K562 (cell line): Measurements from ENCODE around the gene RXYLT1. TPM values are rescaled to one million over a fixed set of nuclear protein-coding genes. Genes with fewer than 3 reads are reported as not detected.
"Not testable (repeated sequence)": the region's sequence is repeated elsewhere in the genome, so short reads cannot be mapped to it uniquely, and the experiment has no call there.

ENCODE experiments used
- ATAC-seq: fragments of 200-7000 bp; cut with Tn5 transposase; 3 replicates; pipeline ENCODE4 v1.9.1; 2020; ENCODE audit warnings: moderate library complexity
- BruUV-seq: library from RNA; stranded (reverse); fragments of 400-500 nt; replicated peaks from 2 replicates; lab custom pipeline; 2021; lab: Mats Ljungman, UMichigan
- CTCF ChIA-PET: fragments of 300-600 bp; formaldehyde crosslinking; extraction: SDS; loops from one replicate; lab custom pipeline; 2021; ENCODE audit warnings: low intra/inter-chr PET ratio; lab: Yijun Ruan, JAX
- POLR2A ChIA-PET: fragments of 300-600, 350-650 bp; sonication (Branson Sonifier 250); formaldehyde crosslinking; extraction: SDS; loops from one replicate; lab custom pipeline; 2021; ENCODE audit warnings: antibody characterized with exemption, inconsistent platforms; lab: Yijun Ruan, JAX
- DNase-seq, 4 experiments: peaks; one replicate each; pipeline versions ENCODE4 v3.0.0 to v3.0.0-alpha.2; 2011 to 2018; ENCODE audit warnings: low spot score in 3 of 4, mixed read lengths in 3 of 4; ENCODE audit errors: extremely low read depth in 1 of 4
- FAIRE-seq: peaks from 2 replicates; lab custom pipeline; 2011; peaks lifted over from hg19 to GRCh38; lab: Jason Lieb, UNC
- H2AFZ ChIP-seq: 2 replicates; pipeline ENCODE4 v1.6.0; 2011; ENCODE audit warnings: low read depth, low read length, control low read depth, inconsistent platforms
- H3K27ac ChIP-seq: fragments of 200-600 bp; 3 replicates; pipeline ENCODE4 v1.8.0; 2011; ENCODE audit warnings: low read depth, mild to moderate bottlenecking, control low read depth, inconsistent platforms, low read length, moderate library complexity, mixed read lengths; ENCODE audit errors: extremely low read depth
- H3K27me3 ChIP-seq, 2 experiments: fragments of 300-600 bp in 1 of 2; 2 replicates in 1 of 2; 3 replicates in 1 of 2; pipeline versions ENCODE4 v1.6.0 to v1.8.0; 2011; ENCODE audit warnings: inconsistent platforms in 2 of 2, low read length in 2 of 2, mild to moderate bottlenecking in 1 of 2, mixed read lengths in 1 of 2, moderate library complexity in 1 of 2; ENCODE audit not compliant: control insufficient read depth in 2 of 2, insufficient read depth in 2 of 2
- H3K36me3 ChIP-seq: fragments of 300-600 bp; 3 replicates; pipeline ENCODE4 v1.8.0; 2011; ENCODE audit warnings: mild to moderate bottlenecking, low read length, inconsistent platforms; ENCODE audit not compliant: control insufficient read depth, insufficient read depth
- H3K4me1 ChIP-seq, 2 experiments: fragments of 200-600 bp in 1 of 2; replicated peaks in 1 of 2; 2 replicates in 1 of 2; 3 replicates in 1 of 2; pipeline versions ENCODE4 v1.5.1 to v1.8.0; 2011; ENCODE audit warnings: inconsistent platforms in 2 of 2, low read length in 2 of 2, mild to moderate bottlenecking in 1 of 2, mixed read lengths in 1 of 2, moderate library complexity in 1 of 2; ENCODE audit not compliant: control insufficient read depth in 2 of 2, insufficient read depth in 2 of 2
- H3K4me2 ChIP-seq: 2 replicates; pipeline ENCODE4 v1.6.1; 2011; ENCODE audit warnings: low read length, control low read depth, inconsistent platforms, mixed read lengths; ENCODE audit not compliant: insufficient read depth
- H3K4me3 ChIP-seq: fragments of 200-600 bp; sonication (generic), shearing (Covaris generic); 2 replicates; pipeline ENCODE4 v1.5.1; 2016; ENCODE audit warnings: control low read depth, inconsistent platforms
- H3K79me2 ChIP-seq: fragments of 200-600 bp; 3 replicates; pipeline ENCODE4 v1.8.0; 2011; ENCODE audit warnings: low read length, inconsistent platforms; ENCODE audit not compliant: control insufficient read depth, insufficient read depth
- H3K9ac ChIP-seq, 2 experiments: 2 replicates each; pipeline versions ENCODE4 v1.6.0 to v1.6.1; 2011; ENCODE audit warnings: low read depth in 2 of 2, low read length in 2 of 2, control low read depth in 1 of 2, inconsistent platforms in 1 of 2, mild to moderate bottlenecking in 1 of 2, mixed read lengths in 1 of 2; ENCODE audit not compliant: insufficient read depth in 1 of 2
- H3K9me1 ChIP-seq: one replicate; pipeline ENCODE4 v1.6.0; 2011; ENCODE audit warnings: inconsistent platforms, mild to moderate bottlenecking, low read length, moderate library complexity; ENCODE audit not compliant: control insufficient read depth, insufficient read depth
- H3K9me3 ChIP-seq: replicated peaks from 2 replicates; pipeline ENCODE4 v1.5.1; 2011; ENCODE audit warnings: low read depth, low read length, inconsistent platforms; ENCODE audit not compliant: control insufficient read depth, insufficient read depth
- H4K20me1 ChIP-seq: replicated peaks from 2 replicates; pipeline ENCODE4 v1.6.1; 2011; ENCODE audit warnings: low read length, inconsistent platforms, mixed read lengths; ENCODE audit not compliant: control insufficient read depth, insufficient read depth
- WGBS: fragments of 100-300 bp; shearing (Covaris generic); methylation state at CpG from one replicate; pipeline ENCODE4 v1.1.6; 2016; ENCODE audit warnings: low coverage, mixed read lengths; ENCODE audit not compliant: insufficient coverage; ENCODE audit errors: missing lambda C conversion rate; 5-methylcytosine and 5-hydroxymethylcytosine counted together
- in situ Hi-C: fragments of 300-500 bp; cut with MboI; formaldehyde crosslinking; loops from 4 replicates; pipeline ENCODE4 v1.15.0; 2018; ENCODE audit warnings: inconsistent platforms, mixed read lengths
- intact Hi-C: fragments of 100-400 bp; cut with micrococcal nuclease; formaldehyde crosslinking; loops from 2 replicates; pipeline ENCODE4 v1.14.2; 2022
- polyA plus RNA-seq, 8 experiments: library from polyadenylated mRNA; depleted of rRNA in 4 of 8; stranded (reverse) in 5 of 8; unstranded in 3 of 8; fragments of >200 nt; fragmentation: Nextera tagmentation in 2 of 8; fragmentation: Illumina TruSeq in 1 of 8; extraction: Ambion mirVana in 2 of 8; extraction: Trizol in 1 of 8; gene quantifications; 2 replicates each; pipeline versions ENCODE4 v1.2.1 to v1.2.3, GENCODE V29; 2011 to 2014; ENCODE audit warnings: inconsistent platforms in 1 of 8, missing spikeins in 1 of 8
- total RNA-seq, 7 experiments: library from RNA; depleted of rRNA in 6 of 7; stranded (reverse); fragments of >200 nt in 6 of 7; fragmentation: Illumina TruSeq in 2 of 7; extraction: Trizol in 2 of 7; gene quantifications; 2 replicates each; pipeline versions ENCODE4 v1.2.1 to v1.2.3, GENCODE V29; 2011 to 2021; ENCODE audit warnings: low replicate concordance in 1 of 7

Gene RXYLT1
- total and polyA plus RNA-seq, 9 of the 15 experiments (the other 6 are each of a cell fraction or from before 2014, with no cell fraction given): 6.7 to 26.5 (median 20.9) TPM

GRCh38 chr12:63732779-63733178 is 46.9 kb upstream of the RXYLT1 start:
- FAIRE-seq, H3K9ac ChIP-seq, BruUV-seq, H3K27ac ChIP-seq, H2AFZ ChIP-seq, ATAC-seq, CTCF ChIA-PET, intact Hi-C loops, H3K79me2 ChIP-seq, in situ Hi-C loops, H3K4me2 ChIP-seq, H4K20me1 ChIP-seq, POLR2A ChIA-PET, H3K4me3 ChIP-seq, H3K27me3 ChIP-seq, DNase-seq, H3K9me3 ChIP-seq, H3K4me1 ChIP-seq, H3K9me1 ChIP-seq, H3K36me3 ChIP-seq: not testable (repeated sequence)

- H3K4me2 ChIP-seq, H3K9ac ChIP-seq, H3K9me3 ChIP-seq, in situ Hi-C loops, FAIRE-seq, H2AFZ ChIP-seq, H3K27ac ChIP-seq, H3K9me1 ChIP-seq, H4K20me1 ChIP-seq, H3K4me3 ChIP-seq, DNase-seq, H3K4me1 ChIP-seq, H3K36me3 ChIP-seq, BruUV-seq, H3K79me2 ChIP-seq, CTCF ChIA-PET, intact Hi-C loops, H3K27me3 ChIP-seq, POLR2A ChIA-PET, ATAC-seq: not testable (repeated sequence)
- 6% methylated on average over 2 of the region's 3 CpGs for WGBS
Measured at GRCh38 chr12:63733585-63733984, 46.1 kb upstream of the RXYLT1 start.

- H3K79me2 ChIP-seq, H3K4me3 ChIP-seq, H3K27ac ChIP-seq, H3K36me3 ChIP-seq, H4K20me1 ChIP-seq, FAIRE-seq, H3K9me3 ChIP-seq, in situ Hi-C loops, DNase-seq, H3K4me2 ChIP-seq, ATAC-seq, POLR2A ChIA-PET, H3K27me3 ChIP-seq, H3K9ac ChIP-seq, H3K4me1 ChIP-seq, H3K9me1 ChIP-seq, BruUV-seq, H2AFZ ChIP-seq, intact Hi-C loops: not testable (repeated sequence)
- CTCF ChIA-PET: interaction anchor here (0.6 kb wide), 1 partner anchor 322 kb away, joined by 3 read pairs; no protein-coding TSS in a partner anchor
- no CpG with 5 or more reads among the region's 2 CpGs for WGBS
Measured at GRCh38 chr12:63740551-63740950, 39.2 kb upstream of the RXYLT1 start.

GRCh38 chr12:63741431-63741830 is 38.3 kb upstream of the RXYLT1 start:
- BruUV-seq, H3K9me1 ChIP-seq, in situ Hi-C loops, CTCF ChIA-PET, ATAC-seq, H3K27ac ChIP-seq, DNase-seq, H3K4me1 ChIP-seq, POLR2A ChIA-PET, H3K79me2 ChIP-seq, H3K9ac ChIP-seq, H4K20me1 ChIP-seq, H2AFZ ChIP-seq, H3K9me3 ChIP-seq, H3K36me3 ChIP-seq, H3K4me2 ChIP-seq, FAIRE-seq, H3K27me3 ChIP-seq, H3K4me3 ChIP-seq, intact Hi-C loops: not testable (repeated sequence)
- 0% methylated on average over 1 of the region's 1 CpG for WGBS
